Measurements from ENCODE around the gene HHIPL1.

HHIPL1 gene

DNA sequence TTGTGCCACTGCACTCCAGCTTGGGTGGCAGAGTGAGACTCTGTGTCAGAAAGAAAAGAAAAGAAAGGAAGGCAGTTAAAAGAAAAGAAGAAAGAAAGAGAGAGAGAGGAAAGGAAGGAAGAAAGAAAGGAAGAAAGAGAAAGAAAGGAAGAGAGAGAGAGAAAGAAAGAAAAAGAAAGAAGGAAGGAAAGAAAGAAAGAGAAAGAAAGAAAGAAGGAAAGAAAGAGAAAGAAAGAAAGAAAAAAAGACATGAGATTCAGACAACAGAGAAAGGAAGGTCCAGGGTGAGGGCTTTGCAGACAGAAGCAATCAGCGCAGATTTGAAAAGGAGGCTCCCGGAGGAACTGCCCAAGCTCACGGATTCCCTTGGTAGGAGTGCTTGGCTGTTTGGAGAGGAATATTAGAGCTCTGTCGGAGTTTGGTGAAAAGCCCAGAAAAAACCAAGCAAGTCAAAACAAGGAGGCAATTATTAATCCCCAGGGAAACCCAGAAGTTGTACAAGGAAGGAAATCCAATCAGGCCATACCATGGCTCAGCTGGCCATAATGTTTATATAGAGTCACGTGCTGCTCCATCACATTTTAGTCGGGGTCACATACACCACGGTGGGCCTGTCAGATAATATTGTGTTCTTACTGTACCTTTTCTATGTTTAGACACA is 29.3 kb upstream of the HHIPL1 start:
- H3K36me3 ChIP-seq (ENCODE audit: control insufficient read depth, low read length): no peaks in the 10 kb centered on the region
- H3K9me3 ChIP-seq (ENCODE audit: control insufficient read depth, insufficient read depth, low read length): no peaks in the 10 kb centered on the region
- H3K9me2 ChIP-seq (replicated peaks; ENCODE audit: control insufficient read depth, low read length): no peaks in the 10 kb centered on the region
- no peaks in the 10 kb centered on the region for H3K4me1 ChIP-seq (ENCODE audit: control insufficient read depth, low read length)
- no peak overlapping the region for H3K4me3 ChIP-seq (ENCODE audit: low read length)
- no peak overlapping the region for H3K4me2 ChIP-seq (ENCODE audit: low read length)
- H3K79me2 ChIP-seq (ENCODE audit: control insufficient read depth, low read length): no peaks in the 10 kb centered on the region
- H3K27me3 ChIP-seq (ENCODE audit: control insufficient read depth, low read length): peaks cover 6% of the 10 kb centered on the region; the same call in 1 of the 2 replicates
- H4K20me1 ChIP-seq (ENCODE audit: control insufficient read depth, insufficient read depth, low read depth, low read length): no peaks in the 10 kb centered on the region
- TF ChIP-seq EZH2phosphoT487 (IDR thresholded peaks at IDR 0.05; ENCODE audit: borderline replicate concordance, low read length): no peak
- TF ChIP-seq, protein P1, sequence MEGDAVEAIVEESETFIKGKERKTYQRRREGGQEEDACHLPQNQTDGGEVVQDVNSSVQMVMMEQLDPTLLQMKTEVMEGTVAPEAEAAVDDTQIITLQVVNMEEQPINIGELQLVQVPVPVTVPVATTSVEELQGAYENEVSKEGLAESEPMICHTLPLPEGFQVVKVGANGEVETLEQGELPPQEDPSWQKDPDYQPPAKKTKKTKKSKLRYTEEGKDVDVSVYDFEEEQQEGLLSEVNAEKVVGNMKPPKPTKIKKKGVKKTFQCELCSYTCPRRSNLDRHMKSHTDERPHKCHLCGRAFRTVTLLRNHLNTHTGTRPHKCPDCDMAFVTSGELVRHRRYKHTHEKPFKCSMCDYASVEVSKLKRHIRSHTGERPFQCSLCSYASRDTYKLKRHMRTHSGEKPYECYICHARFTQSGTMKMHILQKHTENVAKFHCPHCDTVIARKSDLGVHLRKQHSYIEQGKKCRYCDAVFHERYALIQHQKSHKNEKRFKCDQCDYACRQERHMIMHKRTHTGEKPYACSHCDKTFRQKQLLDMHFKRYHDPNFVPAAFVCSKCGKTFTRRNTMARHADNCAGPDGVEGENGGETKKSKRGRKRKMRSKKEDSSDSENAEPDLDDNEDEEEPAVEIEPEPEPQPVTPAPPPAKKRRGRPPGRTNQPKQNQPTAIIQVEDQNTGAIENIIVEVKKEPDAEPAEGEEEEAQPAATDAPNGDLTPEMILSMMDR (IDR thresholded peaks at IDR 0.05; ENCODE audit: low read depth, low read length, poor library complexity, severe bottlenecking): no peak
- H3K27ac ChIP-seq (ENCODE audit: low read depth, low read length): no peak overlapping the region
- no peaks in the 10 kb centered on the region for H3F3A ChIP-seq (ENCODE audit: control insufficient read depth, insufficient read depth)

GRCh38 chr14:99616832-99617800 is 27.8 kb upstream of the HHIPL1 start:
- H3K4me2 ChIP-seq (ENCODE audit: low read length): no peak overlapping the region
- TF ChIP-seq EZH2phosphoT487 (IDR thresholded peaks at IDR 0.05; ENCODE audit: borderline replicate concordance, low read length): no peak
- TF ChIP-seq, protein P1 (IDR thresholded peaks at IDR 0.05; ENCODE audit: low read depth, low read length, poor library complexity, severe bottlenecking): no peak
- H3K27ac ChIP-seq (ENCODE audit: low read depth, low read length): no peak overlapping the region
- H3K36me3 ChIP-seq (ENCODE audit: control insufficient read depth, low read length): no peaks in the 10 kb centered on the region
- H3K27me3 ChIP-seq (ENCODE audit: control insufficient read depth, low read length): peaks cover 6% of the 10 kb centered on the region; the same call in 1 of the 2 replicates
- H3K4me1 ChIP-seq (ENCODE audit: control insufficient read depth, low read length): no peaks in the 10 kb centered on the region
- no peak overlapping the region for H3K4me3 ChIP-seq (ENCODE audit: low read length)
- H3K9me3 ChIP-seq (ENCODE audit: control insufficient read depth, insufficient read depth, low read length): no peaks in the 10 kb centered on the region
- no peaks in the 10 kb centered on the region for H3K79me2 ChIP-seq (ENCODE audit: control insufficient read depth, low read length)
- H4K20me1 ChIP-seq (ENCODE audit: control insufficient read depth, insufficient read depth, low read depth, low read length): no peaks in the 10 kb centered on the region; the same call in 1 of the 2 replicates
- no peaks in the 10 kb centered on the region for H3K9me2 ChIP-seq (replicated peaks; ENCODE audit: control insufficient read depth, low read length)
- H3F3A ChIP-seq (ENCODE audit: control insufficient read depth, insufficient read depth): no peaks in the 10 kb centered on the region

- no peaks in the 10 kb centered on the region for H3F3A ChIP-seq (ENCODE audit: control insufficient read depth, insufficient read depth)
- TF ChIP-seq EZH2phosphoT487 (IDR thresholded peaks at IDR 0.05; ENCODE audit: borderline replicate concordance, low read length): no peak
- TF ChIP-seq, protein P1 (IDR thresholded peaks at IDR 0.05; ENCODE audit: low read depth, low read length, poor library complexity, severe bottlenecking): no peak
- H3K9me2 ChIP-seq (replicated peaks; ENCODE audit: control insufficient read depth, low read length): no peaks in the 10 kb centered on the region
- H4K20me1 ChIP-seq (ENCODE audit: control insufficient read depth, insufficient read depth, low read depth, low read length): no peaks in the 10 kb centered on the region; the same call in 1 of the 2 replicates
- H3K27me3 ChIP-seq (ENCODE audit: control insufficient read depth, low read length): peaks cover 6% of the 10 kb centered on the region; the same call in 1 of the 2 replicates
- no peaks in the 10 kb centered on the region for H3K9me3 ChIP-seq (ENCODE audit: control insufficient read depth, insufficient read depth, low read length)
- no peak overlapping the region for H3K27ac ChIP-seq (ENCODE audit: low read depth, low read length)
- no peaks in the 10 kb centered on the region for H3K4me1 ChIP-seq (ENCODE audit: control insufficient read depth, low read length)
- H3K4me3 ChIP-seq (ENCODE audit: low read length): no peak overlapping the region
- H3K36me3 ChIP-seq (ENCODE audit: control insufficient read depth, low read length): no peaks in the 10 kb centered on the region
- H3K4me2 ChIP-seq (ENCODE audit: low read length): no peak overlapping the region
- no peaks in the 10 kb centered on the region for H3K79me2 ChIP-seq (ENCODE audit: control insufficient read depth, low read length)
Observed at GRCh38 chr14:99619835-99620834, 24.8 kb upstream of the HHIPL1 start.

All from DOHH2 (cell line).